ENCODE data around the gene ZNF609.

DNA sequence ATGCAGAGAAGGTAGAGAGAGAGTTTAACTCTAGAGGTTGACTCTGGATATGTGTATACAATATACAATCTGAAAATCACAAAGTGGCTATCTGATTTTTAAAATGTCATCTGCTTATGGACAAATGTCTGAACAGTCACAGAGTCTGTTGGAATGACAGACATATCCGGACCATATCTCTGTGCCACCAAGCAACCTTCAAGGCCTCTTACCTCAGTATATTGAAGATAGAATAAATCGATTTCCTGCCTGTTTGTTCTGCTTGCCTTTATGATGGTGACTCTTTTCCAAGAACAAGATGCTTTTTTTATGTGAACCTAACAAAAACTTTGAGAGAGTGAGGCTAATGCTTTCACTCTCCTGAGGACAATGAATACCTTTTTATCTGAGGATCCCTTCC is 163.9 kb downstream of the ZNF609 start:
- TF ChIP-seq POLR2A (IDR thresholded peaks at IDR 0.05; ENCODE audit: low read depth, low read length) = no peak
- no peak for TF ChIP-seq POLR2AphosphoS5 (IDR thresholded peaks at IDR 0.05; ENCODE audit: low read depth, low read length)

All from GM12892 (cell line).